Neuronal stem cell (in vitro differentiated cells): ENCODE results near the gene PRR13.

Experiments used
- DNase-seq: peaks from one replicate; pipeline ENCODE4 v3.0.0-alpha.2; 2013; ENCODE audit warnings: low spot score
- H2AFZ ChIP-seq: one replicate; pipeline ENCODE4 v1.6.1; 2013; ENCODE audit warnings: mild to moderate bottlenecking, low read length, inconsistent platforms
- H2AK5ac ChIP-seq: 2 replicates; pipeline ENCODE4 v1.6.1; 2013; ENCODE audit warnings: low read depth, mild to moderate bottlenecking, inconsistent platforms, low read length, moderate library complexity, mixed read lengths
- H2BK120ac ChIP-seq: 2 replicates; pipeline ENCODE4 v1.6.1; 2013; ENCODE audit warnings: low read depth, mild to moderate bottlenecking, inconsistent platforms, low read length, moderate library complexity, mixed read lengths
- H2BK12ac ChIP-seq: one replicate; pipeline ENCODE4 v1.6.1; 2013; ENCODE audit warnings: low read length, inconsistent platforms
- H2BK15ac ChIP-seq: 2 replicates; pipeline ENCODE4 v1.6.1; 2013; ENCODE audit warnings: mild to moderate bottlenecking, low read length, inconsistent platforms, mixed read lengths
- H2BK5ac ChIP-seq: one replicate; pipeline ENCODE4 v1.6.1; 2013; ENCODE audit warnings: inconsistent platforms, mild to moderate bottlenecking, low read length, moderate library complexity
- H3K14ac ChIP-seq: one replicate; pipeline ENCODE4 v1.6.1; 2013; ENCODE audit warnings: low read length, inconsistent platforms
- H3K18ac ChIP-seq: 2 replicates; pipeline ENCODE4 v1.6.1; 2013; ENCODE audit warnings: low read length, inconsistent platforms
- H3K23ac ChIP-seq: 2 replicates; pipeline ENCODE4 v1.6.1; 2013; ENCODE audit warnings: low read depth, mild to moderate bottlenecking, mixed read lengths, low read length, inconsistent platforms; ENCODE audit not compliant: poor library complexity
- H3K27ac ChIP-seq: replicated peaks from 3 replicates; pipeline ENCODE4 v1.5.1; 2013; ENCODE audit warnings: low read length, inconsistent platforms
- H3K27me3 ChIP-seq, 3 experiments: 2 replicates each; pipeline ENCODE4 v1.6.1; 2013; ENCODE audit warnings: low read length in 3 of 3, mild to moderate bottlenecking in 2 of 3, inconsistent platforms in 1 of 3, low read depth in 1 of 3, mixed read lengths in 1 of 3, moderate library complexity in 1 of 3; ENCODE audit not compliant: control insufficient read depth in 3 of 3, insufficient read depth in 3 of 3
- H3K36me3 ChIP-seq, 2 donors: replicated peaks in 1 of 2; 2 replicates each; pipeline ENCODE4 v1.6.1; 2013; ENCODE audit warnings: low read length in 2 of 2; ENCODE audit not compliant: control insufficient read depth in 2 of 2, insufficient read depth in 2 of 2
- H3K4ac ChIP-seq: 2 replicates; pipeline ENCODE4 v1.6.1; 2013; ENCODE audit warnings: inconsistent platforms, mild to moderate bottlenecking, low read length, moderate library complexity
- H3K4me1 ChIP-seq, 2 donors: 1 replicate in 1 of 2; 2 replicates in 1 of 2; pipeline ENCODE4 v1.6.1; 2013; ENCODE audit warnings: low read length in 2 of 2, low read depth in 1 of 2; ENCODE audit not compliant: control insufficient read depth in 2 of 2, insufficient read depth in 1 of 2
- H3K4me2 ChIP-seq: one replicate; pipeline ENCODE4 v1.6.1; 2013; ENCODE audit warnings: mild to moderate bottlenecking, low read length, inconsistent platforms; ENCODE audit not compliant: insufficient read depth, poor library complexity, severe bottlenecking
- H3K4me3 ChIP-seq, 2 donors: 2 replicates each; pipeline ENCODE4 v1.5.1; 2013; ENCODE audit warnings: low read length in 2 of 2, mild to moderate bottlenecking in 2 of 2, inconsistent platforms in 1 of 2, moderate library complexity in 1 of 2
- H3K79me1 ChIP-seq: one replicate; pipeline ENCODE4 v1.6.1; 2013; ENCODE audit warnings: low read depth, mild to moderate bottlenecking, inconsistent platforms, low read length, moderate library complexity
- H3K9ac ChIP-seq: one replicate; pipeline ENCODE4 v1.6.1; 2013; ENCODE audit warnings: mild to moderate bottlenecking, low read depth, low read length, inconsistent platforms; ENCODE audit not compliant: poor library complexity
- H3K9me3 ChIP-seq, 2 donors: replicated peaks in 1 of 2; 2 replicates each; pipeline versions ENCODE3 to v1.6.1; 2013; ENCODE audit warnings: low read length in 2 of 2, mild to moderate bottlenecking in 2 of 2, inconsistent platforms in 1 of 2, low read depth in 1 of 2, mixed read lengths in 1 of 2, moderate library complexity in 1 of 2; ENCODE audit not compliant: control insufficient read depth in 2 of 2, insufficient read depth in 1 of 2
- H4K8ac ChIP-seq: one replicate; pipeline ENCODE4 v1.6.1; 2013; ENCODE audit warnings: low read depth, mild to moderate bottlenecking, inconsistent platforms, low read length, moderate library complexity
- H4K91ac ChIP-seq: one replicate; pipeline ENCODE4 v1.6.1; 2013; ENCODE audit warnings: low read length, low read depth, mild to moderate bottlenecking, inconsistent platforms; ENCODE audit not compliant: poor library complexity
- WGBS, 2 donors: extraction: QIAGEN DNeasy Blood & Tissue Kit; methylation state at CpG; one replicate each; pipeline ENCODE4 v1.1.7; 2013; ENCODE audit warnings: missing lambda C conversion rate in 2 of 2, mixed read lengths in 1 of 2; ENCODE audit not compliant: insufficient read length in 2 of 2, insufficient replicate concordance in 1 of 2; ENCODE audit errors: extremely low coverage in 2 of 2; 5-methylcytosine and 5-hydroxymethylcytosine counted together

PRR13 gene

DNA sequence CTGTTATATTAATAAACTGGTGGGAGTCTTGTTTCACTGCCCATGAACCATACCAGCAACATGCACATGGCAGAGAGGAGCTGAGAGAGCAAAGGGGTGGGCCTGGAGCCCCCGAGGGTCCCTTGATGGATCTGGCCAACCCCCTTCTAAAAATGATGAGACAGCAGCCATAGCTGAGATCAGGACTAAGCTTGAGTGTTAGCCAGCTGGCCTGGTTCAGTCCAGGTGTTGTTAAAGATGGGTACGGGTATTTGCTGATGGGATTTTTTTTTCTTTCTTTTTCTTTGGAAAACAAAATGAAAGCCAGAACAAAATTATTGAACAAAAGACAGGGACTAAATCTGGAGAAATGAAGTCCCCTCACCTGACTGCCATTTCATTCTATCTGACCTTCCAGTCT is 26.3 kb downstream of the PRR13 start:
- H3K23ac ChIP-seq = no peak overlapping the region
- H2AK5ac ChIP-seq = no peak overlapping the region
- H3K4me1 ChIP-seq = peaks cover 0 to 13% of the 10 kb centered on the region in 2 donors
- H3K36me3 ChIP-seq = peaks cover 68 to 100% of the 10 kb centered on the region in 2 donors
- H3K18ac ChIP-seq = no peak overlapping the region
- H3K4me3 ChIP-seq = no peak overlapping the region
- H4K91ac ChIP-seq = no peak overlapping the region
- H3K27ac ChIP-seq = no peak overlapping the region
- no peak for DNase-seq
- H2AFZ ChIP-seq = no peak overlapping the region
- H3K9ac ChIP-seq = no peak overlapping the region
- H2BK15ac ChIP-seq = no peak overlapping the region
- H3K4me2 ChIP-seq = no peak overlapping the region
- H3K14ac ChIP-seq = no peak overlapping the region
- no peak overlapping the region for H2BK5ac ChIP-seq
- no peaks in the 10 kb centered on the region for H3K27me3 ChIP-seq
- H3K9me3 ChIP-seq = no peaks in the 10 kb centered on the region
- peaks cover 6% of the 10 kb centered on the region for H3K79me1 ChIP-seq
- H4K8ac ChIP-seq = no peak overlapping the region
- H2BK120ac ChIP-seq = no peak overlapping the region
- WGBS, 2 donors = no CpG with 5 or more reads among the region's 2 CpGs
- no peak overlapping the region for H2BK12ac ChIP-seq
- H3K4ac ChIP-seq = no peak overlapping the region

DNA sequence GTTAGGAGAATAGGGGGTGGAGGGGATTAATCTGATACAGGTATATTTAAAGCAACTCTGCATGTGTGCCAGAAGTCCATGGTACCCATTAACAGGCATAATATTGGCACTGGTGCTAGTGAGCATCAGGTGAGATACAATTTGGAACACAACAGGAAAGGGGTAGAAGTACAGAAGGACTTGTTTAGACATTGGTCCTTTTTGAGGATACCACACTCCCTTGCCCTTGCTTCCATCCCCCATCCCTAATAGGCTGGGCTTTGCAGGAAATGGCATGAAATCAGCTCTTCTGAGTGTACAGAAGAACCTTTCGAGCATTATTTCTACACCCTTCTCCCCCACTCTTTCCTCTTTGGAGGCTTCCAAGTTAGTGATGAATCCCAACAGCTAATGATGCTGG is 26.7 kb downstream of the PRR13 start:
- Histone ChIP-seq H2BK120ac (no peak overlapping the region), H3K4ac (no peak overlapping the region), H4K91ac (no peak overlapping the region), H2BK5ac (no peak overlapping the region), H2AK5ac (no peak overlapping the region), H3K4me3 (no peak overlapping the region), H2BK12ac (no peak overlapping the region), H4K8ac (no peak overlapping the region), H3K9me3 (no peaks in the 10 kb centered on the region), H3K4me2 (no peak overlapping the region), H3K23ac (no peak overlapping the region), H3K4me1 (peaks cover 0 to 10% of the 10 kb centered on the region in 2 donors), H3K14ac (no peak overlapping the region), H2AFZ (no peak overlapping the region), H3K27ac (no peak overlapping the region), H2BK15ac (no peak overlapping the region), H3K79me1 (peaks cover 6% of the 10 kb centered on the region), H3K9ac (no peak overlapping the region), H3K36me3 (peaks cover 64 to 100% of the 10 kb centered on the region in 2 donors), H3K18ac (no peak overlapping the region), H3K27me3 (no peaks in the 10 kb centered on the region)
- no peak for DNase-seq
- whole genome bisulfite sequencing, 2 donors = no CpG with 5 or more reads among the region's 1 CpG

DNA sequence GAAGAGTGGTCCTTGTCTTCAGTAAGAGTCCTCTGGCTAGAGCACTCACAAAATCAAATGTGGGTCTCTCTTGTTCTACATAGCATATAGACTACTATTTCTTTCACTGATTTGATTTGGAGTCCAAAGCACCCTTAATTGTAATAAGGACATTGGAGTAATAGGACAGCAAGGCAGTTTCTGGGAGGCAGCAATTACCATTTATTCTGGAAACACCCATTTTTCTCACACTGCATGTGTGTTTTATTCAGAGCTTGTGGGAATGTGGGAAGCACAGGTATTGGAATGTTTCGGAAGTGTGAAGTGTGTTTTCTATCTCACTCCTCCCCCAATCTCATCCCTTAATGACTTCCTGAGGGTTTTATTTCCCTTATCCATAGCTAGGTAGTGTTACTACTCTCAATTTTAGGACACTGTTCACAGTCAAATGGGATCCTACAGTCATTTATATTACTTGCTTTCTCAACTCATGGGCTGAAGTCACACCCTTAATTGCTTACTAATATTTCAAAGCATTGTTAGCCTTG is 30.6 kb downstream of the PRR13 start:
- Histone ChIP-seq H3K4ac (no peak overlapping the region), H2BK120ac (no peak overlapping the region), H2BK12ac (no peak overlapping the region), H3K9ac (no peak overlapping the region), H3K9me3 (no peaks in the 10 kb centered on the region), H2BK5ac (no peak overlapping the region), H4K8ac (no peak overlapping the region), H3K79me1 (peaks cover 7% of the 10 kb centered on the region), H2BK15ac (no peak overlapping the region), H3K4me2 (no peak overlapping the region), H3K18ac (no peak overlapping the region), H3K27ac (no peak overlapping the region), H2AK5ac (no peak overlapping the region), H3K27me3 (no peaks in the 10 kb centered on the region), H3K23ac (no peak overlapping the region), H3K4me3 (no peak overlapping the region), H4K91ac (no peak overlapping the region), H3K36me3 (peaks cover 59 to 100% of the 10 kb centered on the region in 2 donors), H3K4me1 (peaks cover 0 to 7% of the 10 kb centered on the region in 2 donors), H2AFZ (no peak overlapping the region), H3K14ac (no peak overlapping the region)
- no peak for DNase-seq
- no CpG with 5 or more reads among the region's 1 CpG for WGBS, 2 donors

DNA sequence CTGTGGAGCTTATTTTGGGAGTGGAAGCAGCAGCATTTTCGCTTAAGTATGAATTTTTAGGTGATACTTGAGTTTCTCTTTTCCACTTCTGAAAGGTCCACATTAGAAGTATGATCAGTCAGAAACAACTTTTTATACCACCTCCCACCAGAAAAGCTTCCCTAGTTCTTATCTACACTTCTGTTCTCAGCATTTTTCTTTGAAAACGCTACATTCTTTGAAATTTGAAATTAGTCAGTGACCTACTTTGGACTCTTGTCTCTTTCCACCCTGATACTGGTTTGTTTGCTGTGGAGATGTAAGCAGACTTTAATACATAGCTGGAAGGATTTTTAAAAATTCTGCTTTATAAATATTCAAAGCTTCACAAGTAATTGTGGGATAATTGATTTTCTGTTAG is 32.5 kb downstream of the PRR13 start:
- Histone ChIP-seq H3K27ac (no peak overlapping the region), H3K14ac (no peak overlapping the region), H3K18ac (no peak overlapping the region), H3K23ac (no peak overlapping the region), H2BK120ac (no peak overlapping the region), H3K4ac (no peak overlapping the region), H3K4me1 (peaks cover 2 to 10% of the 10 kb centered on the region in 2 donors), H2BK12ac (no peak overlapping the region), H3K9me3 (no peaks in the 10 kb centered on the region), H3K4me2 (no peak overlapping the region), H2AK5ac (no peak overlapping the region), H3K9ac (no peak overlapping the region), H3K79me1 (peaks cover 5% of the 10 kb centered on the region), H4K91ac (no peak overlapping the region), H3K4me3 (no peak overlapping the region), H4K8ac (no peak overlapping the region), H2AFZ (no peak overlapping the region), H3K36me3 (peaks cover 50 to 98% of the 10 kb centered on the region in 2 donors), H2BK5ac (no peak overlapping the region), H2BK15ac (no peak overlapping the region), H3K27me3 (no peaks in the 10 kb centered on the region)
- no CpG with 5 or more reads among the region's 2 CpGs for WGBS, 2 donors
- DNase-seq = no peak
